ENCODE results near the gene SCN5A.

SCN5A gene

DNA sequence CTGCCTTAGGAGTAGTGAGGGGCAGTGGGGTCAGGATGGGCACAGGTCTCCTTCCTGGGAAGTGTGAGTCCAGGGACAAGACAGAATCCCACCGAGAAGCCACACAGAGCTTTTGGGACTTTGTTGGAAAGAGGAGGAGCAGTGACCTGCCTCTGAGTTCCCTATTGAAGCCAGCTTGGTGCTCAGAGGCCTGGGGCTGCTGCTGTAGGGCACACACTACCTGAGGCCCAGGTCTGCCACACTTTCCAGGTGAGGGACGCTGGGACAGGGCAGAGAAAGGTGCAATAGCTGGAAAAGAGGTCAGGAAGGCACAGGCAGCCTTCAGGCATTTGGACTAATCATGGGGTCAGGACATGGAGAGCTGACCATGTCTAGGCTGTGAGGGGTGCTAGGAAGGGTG lies 67.7 kb downstream of the SCN5A start:
- Histone ChIP-seq H3K27ac (ENCODE audit: insufficient read depth in 1 of 2, low read depth in 1 of 2, low read length in 2 of 2, poor library complexity in 1 of 2, severe bottlenecking in 2 of 2) (no peak overlapping the region), H3K36me3 (ENCODE audit: control insufficient read depth in 4 of 4, insufficient read depth in 4 of 4, low read length in 3 of 4) (no peaks in the 10 kb centered on the region), H3K4me1 (ENCODE audit: control extremely low read depth in 1 of 4, control insufficient read depth in 4 of 4, insufficient read depth in 4 of 4, low read length in 3 of 4) (no peaks in the 10 kb centered on the region), H3K4me3 (ENCODE audit: control insufficient read depth in 1 of 7, extremely low read depth in 1 of 7, insufficient read depth in 4 of 7, low read depth in 2 of 7, low read length in 6 of 7) (no peak overlapping the region), H3K27me3 (replicated peaks in 2 of 5; ENCODE audit: control insufficient read depth in 4 of 5, insufficient read depth in 5 of 5, low read length in 4 of 5) (no peaks in the 10 kb centered on the region), H3K9me3 (ENCODE audit: control extremely low read depth in 1 of 5, control insufficient read depth in 4 of 5, insufficient read depth in 2 of 5, low read depth in 1 of 5, low read length in 4 of 5) (no peaks in the 10 kb centered on the region)
- DNase-seq: no peak
- ChIA-PET CTCF (no interaction called here), POLR2A (no interaction called here)
- WGBS (ENCODE audit: insufficient coverage): 94% methylated on average over 2 of the region's 2 CpGs

DNA sequence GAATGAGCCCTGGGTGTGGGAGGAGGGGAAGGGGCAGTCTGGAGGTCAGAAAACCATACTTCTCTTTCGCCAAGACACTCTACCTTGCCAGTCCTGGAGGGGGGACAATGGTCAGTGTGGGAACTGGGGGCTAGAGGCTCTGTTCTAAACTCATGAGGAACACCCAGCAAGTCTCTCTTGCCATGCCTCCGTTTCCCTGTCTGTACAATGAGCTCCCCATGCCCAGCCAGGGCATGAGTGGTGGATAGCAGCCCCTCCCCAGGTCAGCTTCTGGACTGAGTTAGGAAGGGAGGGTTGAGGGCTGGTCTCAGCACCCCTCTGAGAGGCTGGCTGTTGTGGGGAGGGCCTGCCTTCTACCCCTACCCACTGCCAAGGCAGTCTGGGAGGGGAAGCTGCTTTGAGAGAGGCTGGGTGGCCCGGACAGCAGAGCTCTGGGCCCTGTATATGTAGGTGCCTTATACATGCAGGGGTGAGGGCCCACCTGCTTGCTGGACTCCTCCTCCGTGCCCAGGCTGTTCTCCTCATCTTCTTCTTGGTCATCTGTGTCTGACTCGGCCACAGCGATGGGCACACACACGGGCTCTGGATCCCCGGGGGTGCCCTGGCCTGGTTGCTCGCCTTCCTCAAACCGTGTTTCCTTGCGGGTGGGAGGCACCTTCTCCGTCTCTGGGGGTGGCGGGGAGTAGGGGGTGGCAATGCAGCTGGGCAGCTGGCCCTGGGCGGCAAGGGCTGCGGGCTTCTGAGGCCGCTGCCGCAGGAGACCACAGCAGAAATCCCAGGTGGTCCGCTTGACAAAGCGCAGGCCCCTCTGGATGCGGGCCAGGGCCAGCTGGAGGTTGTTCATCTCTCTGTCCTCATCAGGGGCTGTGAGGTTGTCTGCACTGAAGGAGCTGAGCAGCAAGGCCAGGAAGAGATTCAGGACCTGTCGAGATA lies 68.8 kb downstream of the SCN5A start:
- DNase-seq: no peak
- Histone ChIP-seq H3K9me3 (ENCODE audit: control extremely low read depth in 1 of 5, control insufficient read depth in 4 of 5, insufficient read depth in 2 of 5, low read depth in 1 of 5, low read length in 4 of 5) (no peaks in the 10 kb centered on the region), H3K27ac (ENCODE audit: insufficient read depth in 1 of 2, low read depth in 1 of 2, low read length in 2 of 2, poor library complexity in 1 of 2, severe bottlenecking in 2 of 2) (no peak overlapping the region), H3K4me3 (ENCODE audit: control insufficient read depth in 1 of 7, extremely low read depth in 1 of 7, insufficient read depth in 4 of 7, low read depth in 2 of 7, low read length in 6 of 7) (no peak overlapping the region), H3K27me3 (replicated peaks in 2 of 5; ENCODE audit: control insufficient read depth in 4 of 5, insufficient read depth in 5 of 5, low read length in 4 of 5) (no peaks in the 10 kb centered on the region), H3K4me1 (ENCODE audit: control extremely low read depth in 1 of 4, control insufficient read depth in 4 of 4, insufficient read depth in 4 of 4, low read length in 3 of 4) (no peaks in the 10 kb centered on the region), H3K36me3 (ENCODE audit: control insufficient read depth in 4 of 4, insufficient read depth in 4 of 4, low read length in 3 of 4) (no peaks in the 10 kb centered on the region)
- 96% methylated on average over 18 of the region's 21 CpGs for WGBS (ENCODE audit: insufficient coverage)
- ChIA-PET CTCF (no interaction called here), POLR2A (interaction anchor here (1.2 kb wide), 1 partner anchor 9 kb away, joined by 3 read pairs; no protein-coding TSS in a partner anchor)

DNA sequence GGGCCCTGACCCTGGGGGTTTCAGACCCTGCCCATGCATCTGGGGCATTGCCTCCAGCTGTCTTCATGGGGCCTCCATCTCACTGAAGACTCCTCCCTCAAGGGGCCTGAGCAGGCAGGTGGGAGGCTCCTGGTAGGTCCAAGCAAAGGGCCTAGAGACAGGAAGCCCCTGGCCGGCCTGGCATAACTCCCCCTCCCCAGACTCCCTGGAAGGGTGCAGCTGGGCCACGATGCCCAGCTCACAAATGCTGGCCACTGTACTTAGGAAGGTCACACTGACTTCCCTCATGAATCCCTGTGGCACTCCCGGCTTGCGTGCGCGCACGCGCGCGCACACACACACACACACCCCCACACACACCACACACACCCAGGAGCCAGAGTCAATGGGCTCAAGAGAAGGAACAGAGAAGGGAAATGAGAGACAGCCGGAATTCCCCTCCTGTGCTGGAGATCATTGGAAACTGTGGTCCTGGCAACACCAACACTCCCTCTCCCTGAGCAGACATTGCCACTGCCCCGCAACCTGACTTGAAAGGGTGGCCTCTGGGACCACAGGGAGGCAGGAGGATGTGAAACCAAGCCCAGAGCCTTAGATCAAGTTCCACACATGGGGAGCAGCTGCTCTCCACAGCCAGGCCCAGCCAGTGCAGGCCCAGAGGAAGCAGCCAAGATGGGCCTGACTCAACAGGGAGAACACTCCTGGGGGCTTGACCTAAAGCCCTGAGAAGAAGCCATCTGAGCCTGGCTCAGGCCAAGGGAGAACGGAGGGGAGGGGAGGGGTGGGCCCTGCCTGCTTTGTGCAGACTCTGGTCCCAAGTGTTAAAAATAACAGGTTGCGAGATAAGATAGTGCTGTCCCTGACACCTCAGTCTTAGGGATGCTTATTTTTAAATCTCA lies 69.7 kb downstream of the SCN5A start:
- Histone ChIP-seq H3K27me3 (replicated peaks in 2 of 5; ENCODE audit: control insufficient read depth in 4 of 5, insufficient read depth in 5 of 5, low read length in 4 of 5) (no peaks in the 10 kb centered on the region), H3K36me3 (ENCODE audit: control insufficient read depth in 4 of 4, insufficient read depth in 4 of 4, low read length in 3 of 4) (no peaks in the 10 kb centered on the region), H3K4me3 (ENCODE audit: control insufficient read depth in 1 of 7, extremely low read depth in 1 of 7, insufficient read depth in 4 of 7, low read depth in 2 of 7, low read length in 6 of 7) (no peak overlapping the region), H3K27ac (ENCODE audit: insufficient read depth in 1 of 2, low read depth in 1 of 2, low read length in 2 of 2, poor library complexity in 1 of 2, severe bottlenecking in 2 of 2) (no peak overlapping the region), H3K4me1 (ENCODE audit: control extremely low read depth in 1 of 4, control insufficient read depth in 4 of 4, insufficient read depth in 4 of 4, low read length in 3 of 4) (no peaks in the 10 kb centered on the region), H3K9me3 (ENCODE audit: control extremely low read depth in 1 of 5, control insufficient read depth in 4 of 5, insufficient read depth in 2 of 5, low read depth in 1 of 5, low read length in 4 of 5) (no peaks in the 10 kb centered on the region)
- ChIA-PET POLR2A (interaction anchor here (1.2 kb wide), 1 partner anchor 10 kb away, joined by 3 read pairs; no protein-coding TSS in a partner anchor), CTCF (no interaction called here)
- DNase-seq: no peak
- 94% methylated on average over 3 of the region's 14 CpGs for WGBS (ENCODE audit: insufficient coverage)

DNA sequence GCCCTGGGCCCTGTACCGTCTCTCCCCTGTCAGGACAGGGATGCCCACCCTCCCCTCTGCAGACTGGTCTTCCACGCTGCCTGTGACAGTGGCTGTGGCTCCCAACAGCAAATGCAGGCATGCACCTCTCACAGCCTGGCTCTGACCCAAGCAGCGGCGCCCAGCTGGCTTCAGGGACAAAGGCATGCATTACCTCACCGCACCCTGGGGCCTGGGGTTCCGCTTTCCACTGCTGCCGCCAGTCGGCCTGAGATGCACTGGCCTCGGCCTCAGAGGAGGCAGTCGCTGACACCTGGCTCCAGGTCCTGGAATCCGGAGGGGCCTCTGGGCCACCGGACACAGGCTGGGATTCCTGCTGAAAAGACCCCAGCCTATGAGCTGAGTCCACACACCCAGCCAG lies 70.3 kb downstream of the SCN5A start:
- POLR2A ChIA-PET: no interaction called here
- WGBS (ENCODE audit: insufficient coverage): 96% methylated on average over 12 of the region's 12 CpGs
- H3K4me3 ChIP-seq (ENCODE audit: control insufficient read depth in 1 of 7, extremely low read depth in 1 of 7, insufficient read depth in 4 of 7, low read depth in 2 of 7, low read length in 6 of 7): no peak overlapping the region
- CTCF ChIA-PET: no interaction called here
- no peak for DNase-seq
- no peaks in the 10 kb centered on the region for H3K36me3 ChIP-seq (ENCODE audit: control insufficient read depth in 4 of 4, insufficient read depth in 4 of 4, low read length in 3 of 4)
- no peak overlapping the region for H3K27ac ChIP-seq (ENCODE audit: insufficient read depth in 1 of 2, low read depth in 1 of 2, low read length in 2 of 2, poor library complexity in 1 of 2, severe bottlenecking in 2 of 2)
- H3K27me3 ChIP-seq (replicated peaks in 2 of 5; ENCODE audit: control insufficient read depth in 4 of 5, insufficient read depth in 5 of 5, low read length in 4 of 5): no peaks in the 10 kb centered on the region
- no peaks in the 10 kb centered on the region for H3K4me1 ChIP-seq (ENCODE audit: control extremely low read depth in 1 of 4, control insufficient read depth in 4 of 4, insufficient read depth in 4 of 4, low read length in 3 of 4)
- H3K9me3 ChIP-seq (ENCODE audit: control extremely low read depth in 1 of 5, control insufficient read depth in 4 of 5, insufficient read depth in 2 of 5, low read depth in 1 of 5, low read length in 4 of 5): no peaks in the 10 kb centered on the region

DNA sequence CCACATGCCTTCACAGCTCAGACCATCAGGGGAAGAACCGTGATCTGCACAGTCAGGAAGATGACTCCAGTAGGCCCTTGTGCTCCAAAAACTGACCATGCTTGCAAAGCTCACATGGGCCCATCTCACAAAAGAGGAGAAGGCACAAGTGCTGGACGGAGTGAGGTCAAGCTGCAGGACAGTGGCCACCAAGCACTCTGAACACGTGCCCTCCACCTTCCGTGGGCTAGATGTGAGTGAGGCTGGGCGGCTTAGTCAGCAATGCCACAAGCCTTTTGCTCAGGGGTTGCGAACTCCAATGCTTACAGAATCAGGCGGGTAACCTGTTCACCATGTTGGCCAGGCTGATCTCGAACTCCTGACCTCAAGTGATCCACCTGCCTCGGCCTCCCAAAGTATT lies 70.9 kb downstream of the SCN5A start:
- Histone ChIP-seq H3K4me1 (ENCODE audit: control extremely low read depth in 1 of 4, control insufficient read depth in 4 of 4, insufficient read depth in 4 of 4, low read length in 3 of 4) (no peaks in the 10 kb centered on the region), H3K36me3 (ENCODE audit: control insufficient read depth in 4 of 4, insufficient read depth in 4 of 4, low read length in 3 of 4) (no peaks in the 10 kb centered on the region), H3K27ac (ENCODE audit: insufficient read depth in 1 of 2, low read depth in 1 of 2, low read length in 2 of 2, poor library complexity in 1 of 2, severe bottlenecking in 2 of 2) (no peak overlapping the region), H3K9me3 (ENCODE audit: control extremely low read depth in 1 of 5, control insufficient read depth in 4 of 5, insufficient read depth in 2 of 5, low read depth in 1 of 5, low read length in 4 of 5) (no peaks in the 10 kb centered on the region), H3K27me3 (replicated peaks in 2 of 5; ENCODE audit: control insufficient read depth in 4 of 5, insufficient read depth in 5 of 5, low read length in 4 of 5) (no peaks in the 10 kb centered on the region), H3K4me3 (ENCODE audit: control insufficient read depth in 1 of 7, extremely low read depth in 1 of 7, insufficient read depth in 4 of 7, low read depth in 2 of 7, low read length in 6 of 7) (no peak overlapping the region)
- DNase-seq: no peak
- 98% methylated on average over 9 of the region's 9 CpGs for WGBS (ENCODE audit: insufficient coverage)
- CTCF ChIA-PET: no interaction called here
- POLR2A ChIA-PET: no interaction called here

DNA sequence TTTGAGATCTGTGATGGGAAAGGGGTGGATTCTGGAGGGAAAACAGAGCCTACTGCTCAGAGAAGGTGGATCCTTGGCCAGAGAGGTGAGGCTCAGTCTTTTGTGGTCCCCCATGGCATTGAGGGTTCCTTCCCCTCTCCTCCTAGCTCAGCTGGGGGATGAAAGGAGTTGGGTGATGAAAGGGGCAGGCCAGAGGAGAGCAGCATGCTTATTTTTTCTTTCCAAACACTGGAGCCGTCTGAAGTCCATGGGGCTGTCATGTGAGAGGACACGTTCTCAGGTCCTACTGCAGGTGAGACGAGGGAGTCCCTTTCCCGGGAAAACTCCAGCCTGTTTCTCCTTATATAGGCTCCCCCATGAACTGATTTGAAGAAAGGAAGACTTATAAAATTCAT lies 71.4 kb downstream of the SCN5A start:
- H3K4me1 ChIP-seq (ENCODE audit: control extremely low read depth in 1 of 4, control insufficient read depth in 4 of 4, insufficient read depth in 4 of 4, low read length in 3 of 4): no peaks in the 10 kb centered on the region
- no peak for DNase-seq
- ChIA-PET POLR2A (no interaction called here), CTCF (no interaction called here)
- H3K27ac ChIP-seq (ENCODE audit: insufficient read depth in 1 of 2, low read depth in 1 of 2, low read length in 2 of 2, poor library complexity in 1 of 2, severe bottlenecking in 2 of 2): no peak overlapping the region
- WGBS (ENCODE audit: insufficient coverage): 94% methylated on average over 4 of the region's 4 CpGs
- no peaks in the 10 kb centered on the region for H3K27me3 ChIP-seq (replicated peaks in 2 of 5; ENCODE audit: control insufficient read depth in 4 of 5, insufficient read depth in 5 of 5, low read length in 4 of 5)
- no peaks in the 10 kb centered on the region for H3K9me3 ChIP-seq (ENCODE audit: control extremely low read depth in 1 of 5, control insufficient read depth in 4 of 5, insufficient read depth in 2 of 5, low read depth in 1 of 5, low read length in 4 of 5)
- no peaks in the 10 kb centered on the region for H3K36me3 ChIP-seq (ENCODE audit: control insufficient read depth in 4 of 4, insufficient read depth in 4 of 4, low read length in 3 of 4)
- H3K4me3 ChIP-seq (ENCODE audit: control insufficient read depth in 1 of 7, extremely low read depth in 1 of 7, insufficient read depth in 4 of 7, low read depth in 2 of 7, low read length in 6 of 7): no peak overlapping the region

All from common myeloid progenitor, CD34-positive (primary cell).